H1 (cell line): ENCODE measurements around the gene CADM1.

Source experiments
- HDAC6 ChIP-seq: IDR thresholded peaks from one replicate; pipeline ENCODE4 v1.7.1; 2012; ENCODE audit warnings: low read depth, mild to moderate bottlenecking, inconsistent platforms, low read length, moderate library complexity
- TF ChIP-seq, protein P1 (sequence below): IDR thresholded peaks from 2 replicates; pipeline ENCODE4 v1.6.1; 2011; ENCODE audit warnings: low read depth, mild to moderate bottlenecking, low read length; ENCODE audit not compliant: insufficient read depth
- TF ChIP-seq, protein P2 (sequence below), 3 experiments: IDR thresholded peaks; 1 replicate in 2 of 3; 2 replicates in 1 of 3; pipeline versions ENCODE4 v1.5.1 to v1.6.1; 2011; ENCODE audit warnings: low read length in 3 of 3, mild to moderate bottlenecking in 3 of 3, inconsistent platforms in 2 of 3, low read depth in 1 of 3, moderate library complexity in 1 of 3; ENCODE audit not compliant: insufficient read depth in 1 of 3; ENCODE audit errors: control extremely low read depth in 1 of 3

DNA sequence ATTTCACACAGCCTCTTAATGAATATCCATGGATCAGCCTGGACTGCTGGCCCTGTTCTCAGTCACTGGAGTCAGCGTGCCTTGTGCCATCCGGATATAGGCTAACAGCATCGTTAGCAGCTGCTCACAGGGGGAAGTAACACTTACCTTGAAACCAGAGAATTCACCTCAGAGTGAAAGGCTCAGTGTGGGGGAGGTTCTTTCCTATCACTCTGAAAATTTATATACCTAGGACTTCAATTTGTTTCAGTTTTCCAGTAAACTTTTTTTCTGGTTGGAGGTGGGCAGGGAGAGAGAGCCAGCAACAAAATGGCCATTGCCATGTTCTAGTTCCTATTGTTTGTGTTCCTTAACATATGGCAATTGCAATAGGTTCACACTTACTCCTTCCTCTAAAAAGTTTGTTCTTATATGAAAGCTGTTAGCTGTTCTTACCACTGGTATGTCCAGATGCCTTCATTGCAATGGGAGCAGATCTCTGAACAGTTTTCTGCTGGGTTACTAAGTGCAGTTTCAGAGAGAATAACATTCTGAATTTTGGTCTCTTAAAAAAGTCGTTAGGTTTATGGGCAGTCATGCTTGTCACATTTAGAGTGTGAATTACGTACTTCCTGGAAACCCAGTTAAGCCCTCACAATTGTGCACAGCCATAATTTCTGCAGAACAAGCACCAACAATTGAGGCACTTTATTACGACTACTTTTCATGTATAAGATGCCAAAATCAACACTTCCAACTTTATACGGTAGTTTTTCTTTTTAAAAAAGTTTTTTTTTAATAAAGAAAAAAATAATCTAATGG lies 247.6 kb downstream of the CADM1 start:
- TF ChIP-seq, protein P1, sequence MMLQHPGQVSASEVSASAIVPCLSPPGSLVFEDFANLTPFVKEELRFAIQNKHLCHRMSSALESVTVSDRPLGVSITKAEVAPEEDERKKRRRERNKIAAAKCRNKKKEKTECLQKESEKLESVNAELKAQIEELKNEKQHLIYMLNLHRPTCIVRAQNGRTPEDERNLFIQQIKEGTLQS: no peak
- TF ChIP-seq, protein P2, sequence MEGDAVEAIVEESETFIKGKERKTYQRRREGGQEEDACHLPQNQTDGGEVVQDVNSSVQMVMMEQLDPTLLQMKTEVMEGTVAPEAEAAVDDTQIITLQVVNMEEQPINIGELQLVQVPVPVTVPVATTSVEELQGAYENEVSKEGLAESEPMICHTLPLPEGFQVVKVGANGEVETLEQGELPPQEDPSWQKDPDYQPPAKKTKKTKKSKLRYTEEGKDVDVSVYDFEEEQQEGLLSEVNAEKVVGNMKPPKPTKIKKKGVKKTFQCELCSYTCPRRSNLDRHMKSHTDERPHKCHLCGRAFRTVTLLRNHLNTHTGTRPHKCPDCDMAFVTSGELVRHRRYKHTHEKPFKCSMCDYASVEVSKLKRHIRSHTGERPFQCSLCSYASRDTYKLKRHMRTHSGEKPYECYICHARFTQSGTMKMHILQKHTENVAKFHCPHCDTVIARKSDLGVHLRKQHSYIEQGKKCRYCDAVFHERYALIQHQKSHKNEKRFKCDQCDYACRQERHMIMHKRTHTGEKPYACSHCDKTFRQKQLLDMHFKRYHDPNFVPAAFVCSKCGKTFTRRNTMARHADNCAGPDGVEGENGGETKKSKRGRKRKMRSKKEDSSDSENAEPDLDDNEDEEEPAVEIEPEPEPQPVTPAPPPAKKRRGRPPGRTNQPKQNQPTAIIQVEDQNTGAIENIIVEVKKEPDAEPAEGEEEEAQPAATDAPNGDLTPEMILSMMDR (IDR thresholded peaks at IDR 0.05; ENCODE audit: control extremely low read depth in 1 of 3, insufficient read depth in 1 of 3, low read depth in 1 of 3, low read length in 3 of 3): no peak
- TF ChIP-seq HDAC6: no peak
